ENCODE results near the gene CCR9. TPM values are rescaled to one million over a fixed set of nuclear protein-coding genes. Genes with fewer than 3 reads are reported as not detected.

The CCR9 gene
- total and polyA plus RNA-seq, 10 of the 15 experiments (the other 5 are each of a cell fraction or from before 2014, with no cell fraction given) = 0.05 to 3.9 (median 2.4) TPM

DNA sequence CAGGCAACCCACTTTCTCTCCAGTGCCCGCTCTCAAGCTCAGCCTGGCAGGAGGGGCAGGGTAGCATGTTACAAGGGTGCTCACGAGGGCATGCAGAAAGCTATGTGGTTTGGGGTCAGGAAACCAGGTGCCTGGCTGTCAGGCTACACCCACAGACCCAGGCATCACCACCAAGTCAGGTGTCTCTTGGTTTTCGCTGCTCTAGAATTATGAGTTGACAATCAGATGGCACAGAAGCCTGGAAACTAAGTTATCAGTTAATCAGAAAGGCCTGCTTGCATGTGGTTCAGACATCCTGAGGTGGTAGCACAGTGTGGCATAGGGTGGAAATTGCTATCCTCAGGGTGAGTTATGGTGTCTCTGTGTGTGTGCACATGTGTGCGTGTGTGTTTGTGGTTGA, 16.2 kb upstream of the CCR9 start (continued):
- TF ChIP-seq YBX1 (IDR thresholded peaks at IDR 0.05) = no peak
- TF ChIP-seq EZH2 (IDR thresholded peaks at IDR 0.05; ENCODE audit: borderline replicate concordance, control insufficient read depth, low read depth, low read length) = no peak
- no peak for TF ChIP-seq ZBED1 (IDR thresholded peaks at IDR 0.05; ENCODE audit: borderline replicate concordance)
- TF ChIP-seq DPF2 (IDR thresholded peaks at IDR 0.05) = 0 out of 2 replicates have a peak, but pooled peaks have one; percentile 22
- no peak for TF ChIP-seq ZZZ3 (IDR thresholded peaks at IDR 0.05; ENCODE audit: control insufficient read depth, insufficient read length, low read depth)
- TF ChIP-seq EGR1 (IDR thresholded peaks at IDR 0.05; ENCODE audit: borderline replicate concordance in 1 of 2, low read depth in 2 of 2, low read length in 2 of 2) = no peak
- no peak for TF ChIP-seq NR2C2 (IDR thresholded peaks at IDR 0.05; ENCODE audit: borderline replicate concordance, control insufficient read depth, insufficient read length, low read depth)
- no peak for TF ChIP-seq SIX5 (IDR thresholded peaks at IDR 0.05; ENCODE audit: low read depth, low read length, severe bottlenecking)
- TF ChIP-seq EP300 (IDR thresholded peaks at IDR 0.05; ENCODE audit: borderline replicate concordance in 1 of 2, control insufficient read depth in 1 of 2, low read depth in 2 of 2, low read length in 2 of 2) = peak in 1 of 2 experiments; percentile 62; a peak in 2 of 4 replicates
- TF ChIP-seq POLR2AphosphoS5 (IDR thresholded peaks at IDR 0.05; ENCODE audit: low read length) = no peak
- TF ChIP-seq SMAD1 (IDR thresholded peaks at IDR 0.05; ENCODE audit: low read depth, partially characterized antibody) = no peak
- TF ChIP-seq IKZF1 (conservative IDR thresholded peaks at IDR 0.05) = peak; percentile 27; the same call in 1 of the 2 replicates
- TF ChIP-seq SPI1 (IDR thresholded peaks at IDR 0.05; ENCODE audit: borderline replicate concordance, insufficient read depth, low read depth, low read length) = no peak
- no peak for TF ChIP-seq TARDBP (IDR thresholded peaks at IDR 0.05; ENCODE audit: borderline replicate concordance)
- TF ChIP-seq MTA2 (IDR thresholded peaks at IDR 0.05; ENCODE audit: low read depth) = peak; percentile 22; the same call in 1 of the 2 replicates
- no peak for TF ChIP-seq CREB1 (IDR thresholded peaks at IDR 0.05; ENCODE audit: low read depth)
- TF ChIP-seq, protein P1, sequence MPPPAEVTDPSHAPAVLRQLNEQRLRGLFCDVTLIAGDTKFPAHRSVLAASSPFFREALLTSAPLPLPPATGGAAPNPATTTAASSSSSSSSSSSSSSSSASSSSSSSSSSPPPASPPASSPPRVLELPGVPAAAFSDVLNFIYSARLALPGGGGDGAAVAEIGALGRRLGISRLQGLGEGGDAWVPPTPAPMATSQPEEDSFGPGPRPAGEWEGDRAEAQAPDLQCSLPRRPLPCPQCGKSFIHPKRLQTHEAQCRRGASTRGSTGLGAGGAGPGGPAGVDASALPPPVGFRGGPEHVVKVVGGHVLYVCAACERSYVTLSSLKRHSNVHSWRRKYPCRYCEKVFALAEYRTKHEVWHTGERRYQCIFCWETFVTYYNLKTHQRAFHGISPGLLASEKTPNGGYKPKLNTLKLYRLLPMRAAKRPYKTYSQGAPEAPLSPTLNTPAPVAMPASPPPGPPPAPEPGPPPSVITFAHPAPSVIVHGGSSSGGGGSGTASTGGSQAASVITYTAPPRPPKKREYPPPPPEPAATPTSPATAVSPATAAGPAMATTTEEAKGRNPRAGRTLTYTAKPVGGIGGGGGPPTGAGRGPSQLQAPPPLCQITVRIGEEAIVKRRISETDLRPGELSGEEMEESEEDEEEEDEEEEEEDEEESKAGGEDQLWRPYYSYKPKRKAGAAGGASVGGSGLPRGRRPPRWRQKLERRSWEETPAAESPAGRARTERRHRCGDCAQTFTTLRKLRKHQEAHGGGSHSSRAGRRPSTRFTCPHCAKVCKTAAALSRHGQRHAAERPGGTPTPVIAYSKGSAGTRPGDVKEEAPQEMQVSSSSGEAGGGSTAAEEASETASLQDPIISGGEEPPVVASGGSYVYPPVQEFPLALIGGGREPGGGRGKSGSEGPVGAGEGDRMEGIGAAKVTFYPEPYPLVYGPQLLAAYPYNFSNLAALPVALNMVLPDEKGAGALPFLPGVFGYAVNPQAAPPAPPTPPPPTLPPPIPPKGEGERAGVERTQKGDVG (CRISPR knock-in tag; IDR thresholded peaks at IDR 0.05) = no peak
- TF ChIP-seq MTA3 (IDR thresholded peaks at IDR 0.05; ENCODE audit: borderline replicate concordance, low read length) = no peak
- TF ChIP-seq CUX1 (IDR thresholded peaks at IDR 0.05; ENCODE audit: insufficient replicate concordance, low read depth, low read length) = no peak
- no peak for TF ChIP-seq RELA (IDR thresholded peaks at IDR 0.05; ENCODE audit: borderline replicate concordance, partially characterized antibody)
- TF ChIP-seq CBX3 (IDR thresholded peaks at IDR 0.05; ENCODE audit: borderline replicate concordance, low read depth) = no peak
- TF ChIP-seq CBFB (IDR thresholded peaks at IDR 0.05; ENCODE audit: low read depth) = 0 out of 2 replicates have a peak, but pooled peaks have one; percentile 42
- no peak for TF ChIP-seq HCFC1 (IDR thresholded peaks at IDR 0.05; ENCODE audit: low read length)
- no peak for TF ChIP-seq RAD51 (IDR thresholded peaks at IDR 0.05)
